Fibroblast of pulmonary artery (primary cell): ENCODE data around the gene REM2.
"Not testable (repeated sequence)": the region's sequence is repeated elsewhere in the genome, so short reads cannot be mapped to it uniquely, and the experiment has no call there.

ENCODE experiments used
- DNase-seq: peaks from one replicate; pipeline ENCODE4 v3.0.0-alpha.2; 2010; ENCODE audit warnings: low read depth
- H3K4me3 ChIP-seq: replicated peaks from 2 replicates; pipeline ENCODE4 v1.5.1; 2011; ENCODE audit warnings: low read depth, mild to moderate bottlenecking, control low read depth, low read length, moderate library complexity
- CTCF ChIP-seq: IDR thresholded peaks from 2 replicates; pipeline ENCODE4 v1.5.1; 2011; ENCODE audit warnings: mild to moderate bottlenecking, control low read depth, low read length, inconsistent platforms; ENCODE audit errors: missing control alignments

Gene REM2

DNA sequence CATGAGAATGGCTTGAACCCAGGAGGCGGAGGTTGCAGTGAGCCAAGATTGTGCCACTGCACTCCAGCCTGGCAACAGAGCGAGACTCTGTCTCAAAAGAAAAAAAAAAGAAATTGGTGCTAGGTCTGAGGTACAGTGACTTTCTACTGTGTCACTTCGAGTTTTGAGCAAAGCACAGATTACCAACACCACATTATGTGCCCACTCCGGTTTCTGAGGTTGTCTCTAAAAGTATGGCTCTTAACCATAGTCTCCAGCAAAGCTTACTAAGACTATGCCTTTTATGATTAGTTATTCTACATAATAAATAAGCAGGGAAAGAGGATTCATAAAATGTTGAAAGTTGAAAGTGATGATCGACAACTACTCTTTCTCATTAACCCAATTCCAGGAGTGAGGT lies 27.9 kb downstream of the REM2 start:
- no peak overlapping the region for H3K4me3 ChIP-seq
- no peak for TF ChIP-seq CTCF
- no peak for DNase-seq

DNA sequence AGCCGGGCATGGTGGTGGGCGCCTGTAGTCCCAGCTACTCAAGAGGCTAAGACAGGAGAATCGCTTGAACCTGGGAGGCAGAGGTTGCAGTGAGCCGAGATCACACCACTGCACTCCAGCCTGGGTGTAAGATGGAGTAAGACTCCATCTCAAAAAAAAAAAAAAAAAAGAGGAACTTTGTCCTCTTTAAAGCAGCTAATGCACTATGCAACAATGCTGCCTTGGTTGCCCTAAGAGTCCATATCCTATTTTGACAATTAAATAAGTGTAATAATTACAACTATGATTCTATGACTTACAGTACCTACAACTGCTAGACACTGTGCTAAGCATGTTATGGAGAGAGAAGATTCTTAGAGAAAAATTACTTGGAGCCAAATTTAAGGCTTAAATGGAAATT lies 31.8 kb downstream of the REM2 start:
- DNase-seq, H3K4me3 ChIP-seq: not testable (repeated sequence)

GRCh38 chr14:22915886-22916521 lies 33.0 kb downstream of the REM2 start:
- no peak for TF ChIP-seq CTCF
- no peak overlapping the region for H3K4me3 ChIP-seq
- DNase-seq = peak; percentile 71

DNA sequence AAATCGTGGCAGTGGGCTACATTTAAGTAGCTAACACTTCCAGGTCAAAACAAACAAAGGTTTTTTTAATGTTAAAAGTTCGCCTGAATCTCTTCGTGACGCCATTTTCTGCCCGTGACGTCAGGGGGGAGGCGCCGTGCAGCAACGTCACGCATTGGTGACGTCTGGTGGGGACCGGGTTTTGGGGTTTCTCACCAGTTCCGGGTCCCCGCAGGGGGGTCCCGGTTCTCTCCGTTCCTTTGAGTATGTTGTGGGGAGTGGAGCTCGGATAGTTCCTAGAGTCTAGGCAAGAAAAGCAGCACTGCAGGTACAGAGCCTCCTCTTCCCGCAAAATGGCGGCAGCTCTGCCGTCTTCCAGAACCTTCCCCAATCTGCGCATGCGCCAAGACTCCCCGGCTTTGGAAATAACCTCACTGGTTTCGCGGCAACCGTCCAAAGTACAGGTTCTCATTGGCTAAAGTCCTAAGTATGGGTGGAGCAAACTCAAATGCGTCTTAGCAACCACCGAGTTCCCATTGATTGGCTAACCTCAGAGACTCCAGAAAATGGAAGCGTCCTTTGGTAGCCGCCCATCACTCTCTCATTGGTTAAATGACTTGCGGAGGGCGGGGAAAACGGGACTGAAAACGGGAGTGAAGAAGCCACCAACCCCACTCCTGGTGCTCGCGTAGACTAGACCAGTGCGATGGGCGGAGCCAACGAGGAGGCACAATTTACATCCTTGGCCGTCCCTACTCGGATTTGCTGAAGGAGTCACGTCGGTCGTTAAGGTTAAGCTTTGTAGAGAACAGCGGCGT lies 36.0 kb downstream of the REM2 start, which contains the start of gene RBM23:
Gene RBM23 (minus strand): TSS at position 346 of the 797 bp plus-strand sequence.
- peak; percentile 100 for DNase-seq
- no peak for TF ChIP-seq CTCF
- H3K4me3 ChIP-seq = peak within 1 kb of the TSS; percentile 83

GRCh38 chr14:22919601-22919921 lies 36.5 kb downstream of the REM2 start:
- no peak for TF ChIP-seq CTCF
- H3K4me3 ChIP-seq = peak overlapping the region; percentile 40
- DNase-seq = no peak

- no peak overlapping the region for H3K4me3 ChIP-seq
- DNase-seq = no peak
- no peak for TF ChIP-seq CTCF
These were observed 37.7 kb downstream of the REM2 start for GRCh38 chr14:22920697-22921096.

DNA sequence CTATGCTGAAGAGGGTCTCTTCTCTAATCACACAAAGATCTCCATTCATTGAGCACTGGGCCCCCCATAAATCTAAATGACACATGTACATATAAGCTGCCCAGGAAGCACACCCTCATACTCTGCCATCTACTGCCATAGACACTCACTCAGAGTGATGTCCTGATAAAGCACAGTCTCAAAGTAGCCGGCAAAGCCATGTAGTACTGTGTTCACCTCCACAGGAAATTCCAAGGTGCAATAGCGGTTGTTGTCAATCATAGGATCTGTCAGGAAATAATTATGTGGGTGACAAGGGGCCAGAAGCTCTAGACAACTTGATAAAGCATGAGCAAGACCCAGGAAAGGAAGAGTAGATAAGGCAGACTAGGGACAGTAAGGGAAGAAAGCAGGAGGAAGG lies 39.3 kb downstream of the REM2 start:
- no peak for TF ChIP-seq CTCF
- DNase-seq = no peak
- H3K4me3 ChIP-seq = no peak overlapping the region
